Stimulated activated CD4-positive, alpha-beta T cell treated with anti-CD3 and anti-CD28 coated beads, TNF-alpha, amount 100 ng/mL, for 24 hours (primary cell): ENCODE data around the gene DCBLD1.
"Not testable (repeated sequence)": the region's sequence is repeated elsewhere in the genome, so short reads cannot be mapped to it uniquely, and the experiment has no call there.

Experiments used
- DNase-seq, 3 experiments: peaks; one replicate each; pipeline ENCODE4 v3.0.0-alpha.2; 2020; ENCODE audit warnings: low read depth in 3 of 3

Gene DCBLD1

DNA sequence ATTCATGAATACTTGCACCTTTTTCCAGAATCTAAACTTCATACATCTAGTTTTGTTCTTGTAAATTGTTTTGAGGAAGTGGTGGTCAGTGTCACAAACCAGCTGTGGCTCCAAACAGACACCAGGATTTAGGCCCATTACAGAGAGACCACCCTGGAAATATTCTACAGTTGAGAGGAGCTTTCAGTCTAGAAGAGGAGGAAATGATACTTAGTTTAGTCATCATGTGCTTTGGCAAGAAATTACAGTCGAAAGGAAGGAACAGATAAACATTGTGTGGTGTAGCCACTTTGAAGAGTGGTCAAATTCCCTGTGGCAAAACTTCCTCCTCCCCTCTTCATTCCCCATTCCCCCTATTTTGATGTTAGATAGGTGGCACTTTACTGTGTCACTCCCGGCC, 15.7 kb downstream of the DCBLD1 start:
- DNase-seq, result no peak

DNA sequence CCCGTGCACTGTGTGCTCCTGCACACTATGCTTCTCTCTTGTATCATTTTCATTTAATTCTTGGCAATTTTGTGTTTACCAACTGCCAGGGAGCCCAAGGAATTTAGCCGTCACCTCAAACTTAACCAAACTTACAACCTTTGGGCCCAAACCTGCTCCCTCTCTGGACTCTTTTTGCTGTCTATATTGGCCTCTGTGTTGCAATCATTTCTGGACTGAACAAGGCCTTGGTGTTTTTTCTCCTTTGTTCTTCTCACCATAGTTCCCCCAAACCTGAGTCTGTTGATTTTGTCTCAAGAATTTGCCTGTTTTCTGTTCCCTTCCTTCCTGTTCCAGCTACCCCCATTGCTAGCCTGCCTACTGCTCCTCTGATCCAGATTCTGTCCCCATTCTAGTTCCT, 19.2 kb downstream of the DCBLD1 start:
- no peak for DNase-seq

- no peak for DNase-seq
Measured at GRCh38 chr6:117502580-117502979, 20.1 kb downstream of the DCBLD1 start.

GRCh38 chr6:117503211-117503610, 20.7 kb downstream of the DCBLD1 start:
- DNase-seq, result no peak

GRCh38 chr6:117504478-117505144, 22.1 kb downstream of the DCBLD1 start:
- no peak for DNase-seq

GRCh38 chr6:117505311-117505710, 22.8 kb downstream of the DCBLD1 start:
- no peak for DNase-seq

GRCh38 chr6:117506180-117506835, 23.8 kb downstream of the DCBLD1 start:
- DNase-seq, result no peak

DNA sequence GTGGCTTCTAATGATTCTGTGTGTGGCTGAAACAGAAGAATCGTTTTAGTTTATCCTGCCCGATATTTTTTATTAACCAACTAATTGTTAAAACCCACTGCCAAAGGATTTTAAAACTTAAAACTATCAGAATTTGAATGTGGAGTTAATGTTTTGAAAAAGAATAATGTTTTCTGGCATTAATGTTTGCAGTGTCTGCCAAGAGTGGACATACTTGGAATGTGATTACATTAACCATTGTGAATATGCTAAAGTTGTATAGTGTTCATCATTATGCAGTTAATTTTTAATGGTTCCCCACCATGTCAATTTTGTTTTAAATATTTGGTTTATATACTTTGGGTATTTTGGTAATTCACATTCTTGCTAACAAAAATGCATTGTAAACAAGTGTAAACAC, 24.4 kb downstream of the DCBLD1 start:
- no peak for DNase-seq

GRCh38 chr6:117508450-117508971, 26.0 kb downstream of the DCBLD1 start:
- DNase-seq, result no peak

DNA sequence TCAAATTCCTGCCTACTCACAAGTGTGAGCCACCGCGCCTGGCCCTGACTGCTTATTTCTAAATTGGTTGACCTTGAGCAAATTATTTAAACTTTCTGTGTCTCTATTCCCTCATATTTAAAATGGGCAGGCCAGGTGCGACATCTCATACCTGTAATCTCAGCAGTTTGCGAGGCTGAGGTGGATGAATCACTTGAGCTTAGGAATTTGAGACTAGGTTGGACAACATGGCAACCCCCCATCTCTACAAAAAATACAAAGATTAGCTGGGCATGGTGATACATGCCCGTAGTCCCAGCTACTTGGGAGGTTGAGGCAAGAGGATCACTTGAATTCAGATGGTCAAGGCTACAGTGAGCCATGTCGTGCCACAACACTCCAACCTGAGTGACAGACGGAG, 26.5 kb downstream of the DCBLD1 start:
- no peak for DNase-seq

DNA sequence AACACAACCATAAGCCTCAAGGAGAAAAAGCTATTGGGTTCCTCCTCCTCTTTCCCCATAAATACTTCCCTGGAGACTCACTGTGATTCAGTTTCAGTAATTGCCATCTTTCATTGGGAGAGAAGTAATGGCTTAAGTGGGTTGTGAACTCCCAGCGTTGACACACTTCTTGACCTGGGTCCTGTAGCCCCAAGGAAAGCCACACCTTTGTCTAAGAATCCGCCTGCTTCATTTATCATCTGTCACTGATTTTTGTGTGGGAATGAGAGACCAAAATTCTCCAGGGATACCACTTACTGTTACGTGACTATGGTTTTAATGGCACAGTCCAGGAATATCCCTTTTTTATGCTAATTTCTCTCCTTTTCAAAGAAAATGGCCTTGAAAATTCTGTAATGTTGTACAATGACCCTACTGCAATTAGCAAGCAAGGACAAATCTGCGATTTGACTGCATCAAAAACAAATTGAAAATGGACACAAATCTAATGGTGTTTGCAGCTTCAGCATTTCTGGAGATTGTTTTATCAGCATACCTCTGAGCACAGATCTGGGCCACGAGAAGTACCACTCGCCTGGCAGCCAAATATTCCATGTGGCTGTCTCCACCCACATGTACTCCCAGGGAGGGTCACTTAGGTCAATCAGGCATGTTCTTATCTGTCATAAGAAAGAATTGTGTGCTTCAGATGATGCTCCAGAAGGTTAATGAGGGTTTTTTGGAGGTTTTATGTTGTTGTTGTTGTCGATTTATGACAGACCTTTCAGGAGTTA, 29.8 kb downstream of the DCBLD1 start:
- DNase-seq, result no peak

- DNase-seq, result no peak
Measured at GRCh38 chr6:117512987-117513573, 30.6 kb downstream of the DCBLD1 start.

GRCh38 chr6:117513778-117514365, 31.4 kb downstream of the DCBLD1 start:
- no peak for DNase-seq

DNA sequence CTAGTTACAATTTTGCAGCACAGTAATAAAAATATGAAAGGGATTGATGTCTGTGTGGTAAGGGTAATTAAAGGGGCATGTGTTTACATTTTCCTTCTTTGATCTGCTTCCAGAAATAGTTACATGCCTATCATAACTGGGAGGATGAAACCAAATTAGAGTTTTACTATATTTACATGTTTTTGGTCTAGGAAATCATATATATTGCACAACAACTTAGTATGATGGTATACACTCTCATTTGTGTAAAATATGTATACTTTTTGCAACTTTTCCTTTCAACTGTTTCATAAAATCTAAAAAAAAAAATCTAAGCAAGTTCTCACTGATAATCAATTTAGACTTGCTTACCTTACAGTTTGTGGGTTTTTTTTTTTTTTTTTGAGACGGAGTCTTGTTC, 32.2 kb downstream of the DCBLD1 start:
- DNase-seq, result no peak

DNA sequence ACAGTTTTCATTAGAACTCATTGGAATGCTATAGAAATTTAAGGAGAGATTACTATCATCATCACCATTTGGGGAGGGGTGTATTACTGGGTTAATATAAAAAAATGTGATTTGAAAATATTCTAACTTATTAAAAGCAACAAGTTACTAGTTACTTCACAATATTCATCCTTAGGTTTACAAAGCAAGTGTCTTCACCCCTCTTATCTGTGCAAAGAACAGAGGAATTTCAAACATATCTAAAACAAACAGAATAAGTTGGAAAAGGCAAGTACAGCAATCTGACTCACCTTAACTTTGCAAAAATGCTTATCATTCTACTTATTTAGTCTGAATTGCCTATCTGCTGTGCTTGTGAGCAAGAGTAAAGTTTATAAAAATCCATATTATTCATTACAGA, 32.9 kb downstream of the DCBLD1 start:
- DNase-seq, result no peak

DNA sequence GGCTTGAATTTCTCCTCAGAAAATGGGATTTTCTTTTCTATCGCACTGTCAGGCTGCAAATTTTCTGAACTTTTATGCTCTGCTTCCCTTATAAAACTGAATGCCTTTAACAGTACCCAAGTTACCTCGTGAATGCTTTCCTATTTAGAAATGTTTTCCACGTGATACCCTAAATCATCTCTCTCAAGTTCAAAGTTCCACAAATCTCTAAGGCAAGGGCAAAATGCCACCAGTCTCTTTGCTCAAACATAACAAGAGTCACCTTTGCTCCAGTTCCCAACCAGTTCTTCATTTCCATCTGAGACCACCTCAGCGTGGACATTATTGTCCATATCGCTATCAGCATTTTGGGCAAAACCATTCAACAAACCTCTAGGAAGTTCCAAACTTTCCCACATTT, 35.5 kb downstream of the DCBLD1 start:
- not testable (repeated sequence) for DNase-seq

GRCh38 chr6:117518870-117519269, 36.4 kb downstream of the DCBLD1 start:
- no peak for DNase-seq

DNA sequence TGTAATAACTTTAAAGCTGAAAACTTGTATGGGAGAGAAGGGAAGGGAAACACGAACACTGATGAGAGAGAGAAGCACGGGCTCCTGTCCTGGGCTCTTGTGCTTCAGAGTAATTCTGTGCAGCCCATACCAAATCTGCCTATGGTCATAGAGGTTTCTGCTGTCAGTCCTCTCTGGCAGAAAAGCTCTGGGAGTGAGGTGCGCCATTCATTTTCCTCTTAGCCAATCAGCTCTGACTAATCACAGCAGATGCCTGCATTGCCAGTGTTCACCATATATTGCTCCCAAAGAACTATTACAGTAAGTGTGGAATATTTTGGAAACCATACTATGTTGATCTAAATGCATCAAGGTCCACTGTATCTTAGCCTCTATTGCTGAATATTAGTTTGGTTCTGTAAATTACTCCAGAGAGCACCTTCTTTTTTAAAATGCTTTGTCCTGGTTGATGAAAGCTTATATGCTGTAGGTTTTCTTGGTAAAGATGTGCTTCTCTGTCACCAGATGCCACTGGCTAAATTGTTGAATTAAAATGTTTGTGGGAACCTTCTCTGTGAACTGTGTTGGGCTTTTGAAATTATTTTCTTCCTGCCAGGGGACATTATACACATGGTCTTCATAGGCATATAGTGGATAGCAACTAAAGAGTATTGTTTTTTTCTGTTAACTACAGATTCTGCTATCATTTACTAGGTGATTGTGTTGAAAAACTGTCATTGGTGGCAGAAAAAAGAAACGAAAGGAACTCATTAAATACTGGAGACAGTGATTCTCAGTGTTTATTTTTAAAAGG, 38.3 kb downstream of the DCBLD1 start:
- DNase-seq, result no peak

GRCh38 chr6:117521791-117522502, 39.5 kb downstream of the DCBLD1 start:
- DNase-seq, result no peak

DNA sequence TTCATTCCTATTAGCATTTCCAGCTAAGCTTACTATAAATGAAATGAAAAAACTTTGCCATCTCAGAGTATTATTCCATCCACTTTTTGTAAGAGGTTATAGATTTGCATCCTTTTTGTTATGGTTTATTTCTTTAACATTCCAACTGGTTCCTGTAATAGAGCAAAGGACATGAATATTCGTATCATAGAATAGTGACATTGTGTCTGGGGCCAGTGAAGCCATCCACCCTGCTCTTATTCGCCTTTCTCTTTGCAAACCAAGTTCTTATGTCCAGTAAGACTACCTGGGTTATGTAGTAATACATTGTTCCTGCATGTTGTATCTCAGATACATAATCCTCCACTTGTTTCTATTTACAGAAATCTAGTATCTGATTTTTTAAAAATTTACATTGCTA, 43.1 kb downstream of the DCBLD1 start:
- no peak for DNase-seq
